ENCODE results near the gene OSBP. TPM values are rescaled to one million over a fixed set of nuclear protein-coding genes. Genes with fewer than 3 reads are reported as not detected.

The OSBP gene
- polyA plus RNA-seq, 1 donor from 2014 or later: 24.4 TPM

DNA sequence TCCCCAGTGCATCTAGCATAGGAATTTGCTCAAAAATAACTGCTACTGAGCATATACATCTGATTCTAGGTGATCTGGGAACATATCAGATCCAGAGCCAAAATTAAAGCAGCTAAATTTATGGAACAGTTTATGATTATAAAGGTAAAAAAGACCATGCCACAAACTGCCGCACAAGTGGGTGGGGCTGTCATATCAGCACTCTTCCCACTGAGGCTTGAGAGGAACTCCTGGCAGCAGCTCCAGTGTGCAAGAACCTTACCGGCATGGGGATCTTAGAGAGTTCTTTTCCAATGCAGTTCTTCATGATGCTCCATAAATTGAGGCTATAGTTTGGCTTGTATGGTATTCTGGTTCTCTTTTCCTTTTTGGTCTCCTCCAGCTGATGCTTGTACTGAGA, 15.3 kb downstream of the OSBP start:
- H3K9ac ChIP-seq (ENCODE audit: low read length): no peak overlapping the region
- no peaks in the 10 kb centered on the region for H3F3A ChIP-seq (ENCODE audit: insufficient read depth, low read length, poor library complexity, severe bottlenecking)
- H3K79me2 ChIP-seq (replicated peaks; ENCODE audit: insufficient read depth, low read length): no peaks in the 10 kb centered on the region
- no peaks in the 10 kb centered on the region for H3K9me3 ChIP-seq (ENCODE audit: low read length)
- H3K27ac ChIP-seq (ENCODE audit: low read length): no peak overlapping the region
- no peak overlapping the region for H2AFZ ChIP-seq (ENCODE audit: low read depth, low read length)
- no peaks in the 10 kb centered on the region for H3K9me2 ChIP-seq (ENCODE audit: insufficient read depth, low read length)
- H3K27me3 ChIP-seq (ENCODE audit: insufficient read depth, low read depth, low read length): no peaks in the 10 kb centered on the region
- TF ChIP-seq, protein P1, sequence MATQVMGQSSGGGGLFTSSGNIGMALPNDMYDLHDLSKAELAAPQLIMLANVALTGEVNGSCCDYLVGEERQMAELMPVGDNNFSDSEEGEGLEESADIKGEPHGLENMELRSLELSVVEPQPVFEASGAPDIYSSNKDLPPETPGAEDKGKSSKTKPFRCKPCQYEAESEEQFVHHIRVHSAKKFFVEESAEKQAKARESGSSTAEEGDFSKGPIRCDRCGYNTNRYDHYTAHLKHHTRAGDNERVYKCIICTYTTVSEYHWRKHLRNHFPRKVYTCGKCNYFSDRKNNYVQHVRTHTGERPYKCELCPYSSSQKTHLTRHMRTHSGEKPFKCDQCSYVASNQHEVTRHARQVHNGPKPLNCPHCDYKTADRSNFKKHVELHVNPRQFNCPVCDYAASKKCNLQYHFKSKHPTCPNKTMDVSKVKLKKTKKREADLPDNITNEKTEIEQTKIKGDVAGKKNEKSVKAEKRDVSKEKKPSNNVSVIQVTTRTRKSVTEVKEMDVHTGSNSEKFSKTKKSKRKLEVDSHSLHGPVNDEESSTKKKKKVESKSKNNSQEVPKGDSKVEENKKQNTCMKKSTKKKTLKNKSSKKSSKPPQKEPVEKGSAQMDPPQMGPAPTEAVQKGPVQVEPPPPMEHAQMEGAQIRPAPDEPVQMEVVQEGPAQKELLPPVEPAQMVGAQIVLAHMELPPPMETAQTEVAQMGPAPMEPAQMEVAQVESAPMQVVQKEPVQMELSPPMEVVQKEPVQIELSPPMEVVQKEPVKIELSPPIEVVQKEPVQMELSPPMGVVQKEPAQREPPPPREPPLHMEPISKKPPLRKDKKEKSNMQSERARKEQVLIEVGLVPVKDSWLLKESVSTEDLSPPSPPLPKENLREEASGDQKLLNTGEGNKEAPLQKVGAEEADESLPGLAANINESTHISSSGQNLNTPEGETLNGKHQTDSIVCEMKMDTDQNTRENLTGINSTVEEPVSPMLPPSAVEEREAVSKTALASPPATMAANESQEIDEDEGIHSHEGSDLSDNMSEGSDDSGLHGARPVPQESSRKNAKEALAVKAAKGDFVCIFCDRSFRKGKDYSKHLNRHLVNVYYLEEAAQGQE (IDR thresholded peaks at IDR 0.05; ENCODE audit: borderline replicate concordance): no peak
- TF ChIP-seq EZH2 (IDR thresholded peaks at IDR 0.05; ENCODE audit: borderline replicate concordance, insufficient read depth, low read length, poor library complexity, severe bottlenecking): no peak
- TF ChIP-seq, protein P2, sequence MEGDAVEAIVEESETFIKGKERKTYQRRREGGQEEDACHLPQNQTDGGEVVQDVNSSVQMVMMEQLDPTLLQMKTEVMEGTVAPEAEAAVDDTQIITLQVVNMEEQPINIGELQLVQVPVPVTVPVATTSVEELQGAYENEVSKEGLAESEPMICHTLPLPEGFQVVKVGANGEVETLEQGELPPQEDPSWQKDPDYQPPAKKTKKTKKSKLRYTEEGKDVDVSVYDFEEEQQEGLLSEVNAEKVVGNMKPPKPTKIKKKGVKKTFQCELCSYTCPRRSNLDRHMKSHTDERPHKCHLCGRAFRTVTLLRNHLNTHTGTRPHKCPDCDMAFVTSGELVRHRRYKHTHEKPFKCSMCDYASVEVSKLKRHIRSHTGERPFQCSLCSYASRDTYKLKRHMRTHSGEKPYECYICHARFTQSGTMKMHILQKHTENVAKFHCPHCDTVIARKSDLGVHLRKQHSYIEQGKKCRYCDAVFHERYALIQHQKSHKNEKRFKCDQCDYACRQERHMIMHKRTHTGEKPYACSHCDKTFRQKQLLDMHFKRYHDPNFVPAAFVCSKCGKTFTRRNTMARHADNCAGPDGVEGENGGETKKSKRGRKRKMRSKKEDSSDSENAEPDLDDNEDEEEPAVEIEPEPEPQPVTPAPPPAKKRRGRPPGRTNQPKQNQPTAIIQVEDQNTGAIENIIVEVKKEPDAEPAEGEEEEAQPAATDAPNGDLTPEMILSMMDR (IDR thresholded peaks at IDR 0.05; ENCODE audit: poor library complexity, severe bottlenecking): no peak
- peaks cover 12% of the 10 kb centered on the region for H3K36me3 ChIP-seq (ENCODE audit: insufficient read depth, low read length)
- H3K4me2 ChIP-seq (ENCODE audit: low read length): no peak overlapping the region
- H4K20me1 ChIP-seq (ENCODE audit: insufficient read depth): no peaks in the 10 kb centered on the region
- no peak overlapping the region for H3K4me3 ChIP-seq (ENCODE audit: low read length)

DNA sequence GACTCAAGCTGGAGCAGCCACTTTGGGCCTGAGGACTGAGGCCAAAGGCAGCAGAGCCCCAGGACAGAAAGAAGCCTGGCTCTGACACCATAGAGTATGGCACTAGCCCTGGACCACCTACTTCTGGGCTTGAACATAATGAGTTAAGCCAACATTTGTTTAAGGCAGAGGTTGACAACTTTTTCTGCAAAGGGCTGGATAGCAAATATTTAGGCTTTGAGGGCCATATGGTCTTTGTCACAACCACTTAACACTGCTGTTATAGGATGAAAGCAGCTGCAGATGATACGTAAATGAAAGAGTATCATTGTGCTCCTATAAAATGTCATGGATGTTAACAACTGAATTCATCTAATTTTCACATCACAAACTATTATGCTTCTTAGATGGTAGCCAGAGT, 16.6 kb downstream of the OSBP start:
- Histone ChIP-seq H4K20me1 (ENCODE audit: insufficient read depth) (no peaks in the 10 kb centered on the region), H3K4me3 (ENCODE audit: low read length) (no peak overlapping the region), H2AFZ (ENCODE audit: low read depth, low read length) (no peak overlapping the region), H3K4me2 (ENCODE audit: low read length) (no peak overlapping the region), H3K9ac (ENCODE audit: low read length) (no peak overlapping the region), H3K79me2 (replicated peaks; ENCODE audit: insufficient read depth, low read length) (no peaks in the 10 kb centered on the region), H3K36me3 (ENCODE audit: insufficient read depth, low read length) (peaks cover 12% of the 10 kb centered on the region), H3K27ac (ENCODE audit: low read length) (no peak overlapping the region), H3F3A (ENCODE audit: insufficient read depth, low read length, poor library complexity, severe bottlenecking) (no peaks in the 10 kb centered on the region), H3K9me2 (ENCODE audit: insufficient read depth, low read length) (no peaks in the 10 kb centered on the region), H3K9me3 (ENCODE audit: low read length) (no peaks in the 10 kb centered on the region), H3K27me3 (ENCODE audit: insufficient read depth, low read depth, low read length) (no peaks in the 10 kb centered on the region)
- TF ChIP-seq TAF1 (IDR thresholded peaks at IDR 0.05; ENCODE audit: low read depth) (no peak), POLR2AphosphoS5 (IDR thresholded peaks at IDR 0.05) (no peak), EZH2 (IDR thresholded peaks at IDR 0.05; ENCODE audit: borderline replicate concordance, insufficient read depth, low read length, poor library complexity, severe bottlenecking) (no peak), MXI1 (conservative IDR thresholded peaks at IDR 0.05; ENCODE audit: poor library complexity, severe bottlenecking) (no peak), SMC3 (conservative IDR thresholded peaks at IDR 0.05; ENCODE audit: poor library complexity) (no peak), RAD21 (conservative IDR thresholded peaks at IDR 0.05) (no peak), EP300 (conservative IDR thresholded peaks at IDR 0.05; ENCODE audit: poor library complexity, severe bottlenecking) (no peak)
- TF ChIP-seq, protein P2 (IDR thresholded peaks at IDR 0.05; ENCODE audit: poor library complexity, severe bottlenecking): no peak
- TF ChIP-seq, protein P1 (IDR thresholded peaks at IDR 0.05; ENCODE audit: borderline replicate concordance): no peak
